Gastroesophageal sphincter (tissue), 4 donors: ENCODE results near the gene GRM3. TPM values are rescaled to one million over a fixed set of nuclear protein-coding genes. Genes with fewer than 3 reads are reported as not detected.

Experiments
- ATAC-seq: fragments of 150-250 bp; one replicate; pipeline ENCODE4 v1.9.1; 2016; ENCODE audit warnings: mild to moderate bottlenecking, moderate library complexity
- H3K27ac ChIP-seq, 4 donors: fragments of 200-600 bp; sonication (generic) in 3 of 4; 1 replicate in 3 of 4; 2 replicates in 1 of 4; pipeline ENCODE4 v1.5.1; 2016 to 2019
- H3K27me3 ChIP-seq: fragments of 200-600 bp; sonication (generic); one replicate; pipeline ENCODE4 v1.5.1; 2019
- H3K36me3 ChIP-seq, 2 donors: fragments of 200-600 bp; sonication (generic); one replicate each; pipeline ENCODE4 v1.5.1; 2019; ENCODE audit warnings: control low read depth in 1 of 2
- H3K4me1 ChIP-seq, 3 donors: fragments of 200-600 bp; sonication (generic); 1 replicate in 2 of 3; 2 replicates in 1 of 3; pipeline ENCODE4 v1.5.1; 2016 to 2019; ENCODE audit warnings: control low read depth in 2 of 3
- H3K4me3 ChIP-seq, 2 donors: fragments of 200-600 bp; sonication (generic); one replicate each; pipeline ENCODE4 v1.5.1; 2019; ENCODE audit warnings: mild to moderate bottlenecking in 1 of 2, moderate library complexity in 1 of 2
- H3K9me3 ChIP-seq, 3 donors: fragments of 200-600 bp; sonication (generic); one replicate each; pipeline ENCODE4 v1.5.1; 2017 to 2019; ENCODE audit warnings: control low read depth in 2 of 3
- CTCF ChIP-seq, 4 experiments: fragments of 200-600 bp in 2 of 4; fragments of 450-650 bp in 2 of 4; sonication (generic) in 1 of 4; IDR thresholded peaks; one replicate each; pipeline ENCODE4 v1.5.1; 2017 to 2019; ENCODE audit warnings: antibody characterized with exemption in 4 of 4, mild to moderate bottlenecking in 2 of 4, moderate library complexity in 2 of 4
- EP300 ChIP-seq: sonication (generic); formaldehyde crosslinking; IDR thresholded peaks from one replicate; pipeline ENCODE4 v1.6.1; 2017; ENCODE audit warnings: antibody characterized with exemption, mild to moderate bottlenecking
- POLR2A ChIP-seq, 2 donors: fragments of 450-650 bp; IDR thresholded peaks; one replicate each; pipeline ENCODE4 v1.6.1; 2017; ENCODE audit warnings: antibody characterized with exemption in 2 of 2, mild to moderate bottlenecking in 2 of 2, moderate library complexity in 1 of 2
- POLR2AphosphoS5 ChIP-seq: sonication (generic); formaldehyde crosslinking; IDR thresholded peaks from one replicate; pipeline ENCODE4 v1.6.1; 2017; ENCODE audit warnings: antibody characterized with exemption
- WGBS, 2 donors: methylation state at CpG; one replicate each; pipeline ENCODE4 v1.1.5; 2018; ENCODE audit warnings: low coverage in 1 of 2; 5-methylcytosine and 5-hydroxymethylcytosine counted together
- total RNA-seq, 4 donors: library from RNA; depleted of rRNA; stranded (reverse); fragments of >200 nt; gene quantifications; one replicate each; pipeline ENCODE4 v1.1.0, GENCODE V29; 2016

GRM3 gene
- total RNA-seq, 4 donors from 2014 or later: not detected

DNA sequence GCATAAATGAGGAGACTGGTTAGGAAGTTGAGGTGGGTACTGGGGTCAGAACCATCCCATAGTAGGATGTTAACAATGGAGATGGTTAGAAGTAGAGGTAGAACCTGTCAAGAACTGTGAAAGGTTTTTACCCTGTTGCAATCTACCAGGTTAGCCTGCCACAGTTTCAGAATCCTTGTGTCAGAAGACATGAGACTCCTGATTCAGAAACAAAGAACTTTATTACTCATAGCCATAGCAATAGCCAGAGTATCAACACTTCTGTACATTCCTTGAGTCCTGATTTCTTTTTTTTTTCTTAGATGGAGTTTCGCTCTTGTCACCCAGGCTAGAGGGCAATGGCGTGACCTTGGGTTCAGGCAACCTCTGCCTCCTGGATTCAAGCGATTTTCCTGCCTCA lies 200.9 kb downstream of the GRM3 start:
- ATAC-seq: no peak
- TF ChIP-seq POLR2AphosphoS5 (no peak), EP300 (no peak), CTCF (IDR thresholded peaks at IDR 0.05) (no peak), POLR2A (IDR thresholded peaks at IDR 0.05) (no peak)
- Histone ChIP-seq H3K9me3 (peaks cover 0 to 8% (median 0%) of the 10 kb centered on the region in 3 donors), H3K36me3 (no peaks in the 10 kb centered on the region), H3K27me3 (no peaks in the 10 kb centered on the region), H3K4me3 (no peak overlapping the region), H3K27ac (no peak overlapping the region), H3K4me1 (no peaks in the 10 kb centered on the region)
- 89 to 100% methylated on average over 2 to 3 of the region's 3 CpGs for WGBS, 2 donors

DNA sequence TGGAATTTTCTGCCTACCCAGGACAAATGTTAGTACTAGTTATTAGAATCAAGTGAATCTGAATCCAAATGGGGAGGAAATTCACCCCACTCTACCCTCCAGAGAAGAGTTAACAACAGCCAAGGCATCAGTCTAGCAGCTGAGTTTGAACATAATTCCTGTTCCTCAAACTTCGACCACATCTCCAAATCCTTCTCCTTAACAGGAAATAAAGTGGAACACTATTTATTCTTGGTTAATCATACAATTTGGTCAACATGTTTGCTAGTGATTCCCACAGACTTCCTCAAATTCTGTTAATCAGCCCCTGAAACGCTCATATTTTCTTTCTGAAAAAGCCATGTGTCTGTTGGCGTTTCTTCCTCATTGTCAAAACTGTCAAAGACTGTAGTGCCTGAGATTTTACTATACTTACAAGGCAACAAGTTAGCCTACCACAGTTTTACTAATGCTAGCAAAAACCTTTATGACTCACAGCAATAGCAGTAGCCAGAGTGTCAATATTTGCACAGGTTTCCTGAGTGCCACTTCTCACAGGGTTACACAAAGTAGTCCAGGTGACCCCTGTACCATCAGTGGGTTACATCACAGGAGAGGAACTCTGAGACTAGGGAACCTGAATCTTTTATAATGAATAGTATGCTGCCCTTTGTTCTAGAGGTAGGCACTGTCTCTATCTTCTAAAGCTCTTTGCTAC lies 202.9 kb downstream of the GRM3 start:
- Histone ChIP-seq H3K4me1 (no peaks in the 10 kb centered on the region), H3K4me3 (no peak overlapping the region), H3K27ac (no peak overlapping the region), H3K27me3 (no peaks in the 10 kb centered on the region), H3K36me3 (no peaks in the 10 kb centered on the region), H3K9me3 (peaks cover 0 to 8% (median 0%) of the 10 kb centered on the region in 3 donors)
- 60 to 67% methylated on average over 3 of the region's 3 CpGs for WGBS, 2 donors
- no peak for TF ChIP-seq CTCF (IDR thresholded peaks at IDR 0.05)
- no peak for TF ChIP-seq POLR2A (IDR thresholded peaks at IDR 0.05)
- no peak for TF ChIP-seq EP300
- no peak for TF ChIP-seq POLR2AphosphoS5
- no peak for ATAC-seq

GRCh38 chr7:86848226-86848625 lies 204.5 kb downstream of the GRM3 start:
- 63 to 92% methylated on average over 2 of the region's 2 CpGs for WGBS, 2 donors

DNA sequence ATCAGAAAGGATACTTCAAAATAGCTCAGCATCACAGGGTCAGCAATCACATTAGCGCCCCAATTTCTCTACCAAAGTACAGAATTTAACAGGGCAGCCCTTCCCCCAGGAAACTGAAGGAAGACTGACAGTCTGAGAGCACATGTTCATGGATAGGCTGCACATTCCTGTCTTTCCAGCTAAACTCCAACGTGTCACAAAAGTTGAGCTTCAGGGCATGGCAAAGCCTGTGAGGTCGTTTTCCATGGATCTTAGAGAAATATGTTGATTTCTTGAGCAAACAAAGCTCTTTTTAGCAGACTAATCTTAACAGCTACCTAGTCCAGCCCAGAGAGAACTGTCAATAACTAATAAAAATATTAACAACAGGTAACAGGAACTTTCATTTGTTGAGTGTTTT lies 207.9 kb downstream of the GRM3 start:
- WGBS, 2 donors: 45 to 54% methylated on average over 3 of the region's 3 CpGs
- ATAC-seq: no peak
- no peak for TF ChIP-seq POLR2A (IDR thresholded peaks at IDR 0.05)
- no peak for TF ChIP-seq POLR2AphosphoS5
- no peak for TF ChIP-seq CTCF (IDR thresholded peaks at IDR 0.05)
- no peak for TF ChIP-seq EP300
- no peak overlapping the region for H3K4me3 ChIP-seq
- no peaks in the 10 kb centered on the region for H3K4me1 ChIP-seq
- no peaks in the 10 kb centered on the region for H3K36me3 ChIP-seq
- no peak overlapping the region for H3K27ac ChIP-seq
- H3K9me3 ChIP-seq: no peaks in the 10 kb centered on the region
- H3K27me3 ChIP-seq: no peaks in the 10 kb centered on the region

More at GRCh38 chr7:86848226-86848625, 204.5 kb downstream of the GRM3 start:
- ATAC-seq: no peak
- H3K4me1 ChIP-seq: no peaks in the 10 kb centered on the region
- peaks cover 0 to 8% (median 0%) of the 10 kb centered on the region in 3 donors for H3K9me3 ChIP-seq
- no peak overlapping the region for H3K27ac ChIP-seq
- no peaks in the 10 kb centered on the region for H3K36me3 ChIP-seq
- H3K27me3 ChIP-seq: no peaks in the 10 kb centered on the region
- TF ChIP-seq EP300 (no peak), CTCF (IDR thresholded peaks at IDR 0.05) (no peak), POLR2A (IDR thresholded peaks at IDR 0.05) (no peak), POLR2AphosphoS5 (no peak)
- H3K4me3 ChIP-seq: no peak overlapping the region

DNA sequence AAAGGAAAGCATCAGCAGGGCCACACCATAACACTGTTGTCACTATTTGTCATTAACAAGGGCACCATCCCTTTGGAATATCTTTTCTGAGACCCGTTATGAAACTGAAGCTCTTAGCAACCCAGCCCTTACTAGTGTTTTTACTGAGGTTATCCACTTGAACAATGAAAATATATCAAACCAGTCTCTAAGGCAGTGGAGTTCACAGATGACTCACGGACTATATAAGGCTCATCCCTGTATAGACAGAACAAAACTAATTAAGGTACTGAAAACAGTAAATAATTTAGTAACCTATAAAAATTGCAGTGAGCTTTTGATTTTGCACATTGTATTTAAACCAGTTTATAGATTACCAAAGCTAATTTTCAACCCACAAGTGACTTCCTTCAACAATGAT lies 219.7 kb downstream of the GRM3 start:
- H3K36me3 ChIP-seq: peaks cover 0 to 9% of the 10 kb centered on the region in 2 donors
- H3K9me3 ChIP-seq: peaks cover 0 to 10% (median 0%) of the 10 kb centered on the region in 3 donors
- H3K27ac ChIP-seq: no peak overlapping the region
- H3K27me3 ChIP-seq: no peaks in the 10 kb centered on the region
- no peak overlapping the region for H3K4me3 ChIP-seq
- H3K4me1 ChIP-seq: no peaks in the 10 kb centered on the region
- TF ChIP-seq CTCF (IDR thresholded peaks at IDR 0.05): no peak
- no peak for TF ChIP-seq POLR2A (IDR thresholded peaks at IDR 0.05)
- no peak for TF ChIP-seq POLR2AphosphoS5
- no peak for TF ChIP-seq EP300
- WGBS, 2 donors: 79 to 80% methylated on average over 1 to 2 of the region's 2 CpGs
- ATAC-seq: no peak
